Kidney capillary endothelial cell (primary cell): Measurements from ENCODE around the gene TRPM4.
"Not testable (repeated sequence)": the region's sequence is repeated elsewhere in the genome, so short reads cannot be mapped to it uniquely, and the experiment has no call there.

Source experiments
- DNase-seq: peaks from one replicate; pipeline ENCODE4 v3.0.0-alpha.2; 2018; ENCODE audit warnings: low spot score

Gene TRPM4

DNA sequence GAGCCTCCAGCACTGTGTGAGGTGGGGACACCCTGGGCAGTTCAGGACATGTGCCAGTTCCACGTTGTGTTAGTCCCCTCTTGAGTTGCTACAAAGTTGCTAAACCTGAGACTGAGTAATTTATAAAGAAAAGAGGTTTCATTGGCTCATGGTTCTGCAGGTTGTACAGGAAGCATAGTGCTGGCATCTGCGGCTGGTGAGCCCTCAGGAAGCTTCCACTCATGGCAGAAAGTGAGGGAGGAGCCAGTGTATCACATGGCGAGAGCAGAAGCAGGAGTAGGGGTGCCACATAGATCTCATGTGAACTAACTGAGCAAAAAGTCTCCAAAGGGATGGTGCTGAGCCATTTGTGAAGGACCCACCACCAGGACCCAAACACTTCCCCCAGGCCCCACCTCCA is 33.2 kb downstream of the TRPM4 start:
- no peak for DNase-seq

DNA sequence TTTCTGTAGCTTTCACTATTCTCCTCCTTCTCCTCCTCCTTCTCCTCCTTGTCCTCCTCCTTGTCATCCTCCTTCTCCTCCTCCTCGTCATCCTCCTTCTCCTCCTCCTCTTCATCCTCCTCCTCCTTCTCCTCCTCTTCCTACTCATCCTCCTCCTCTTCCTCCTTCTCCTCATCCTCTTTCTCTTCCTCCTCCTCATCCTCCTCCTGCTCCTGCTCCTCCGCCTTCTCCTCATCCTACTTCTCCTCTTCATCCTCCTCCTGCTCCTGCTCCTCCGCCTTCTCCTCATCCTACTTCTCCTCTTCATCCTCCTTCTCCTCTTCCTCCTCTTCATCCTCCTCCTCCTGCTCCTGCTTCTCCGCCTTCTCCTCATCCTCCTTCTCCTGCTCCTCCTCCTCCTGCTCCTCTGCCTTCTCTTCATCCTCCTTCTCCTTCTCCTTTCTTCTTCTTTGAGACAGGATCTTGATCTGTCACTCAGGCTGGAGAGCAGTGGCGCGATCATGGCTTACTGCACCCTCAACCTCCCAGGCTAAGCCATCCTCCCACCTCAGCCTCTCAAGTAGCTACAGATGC is 36.3 kb downstream of the TRPM4 start:
- no peak for DNase-seq

GRCh38 chr19:49194408-49194807 is 36.8 kb downstream of the TRPM4 start:
- no peak for DNase-seq

DNA sequence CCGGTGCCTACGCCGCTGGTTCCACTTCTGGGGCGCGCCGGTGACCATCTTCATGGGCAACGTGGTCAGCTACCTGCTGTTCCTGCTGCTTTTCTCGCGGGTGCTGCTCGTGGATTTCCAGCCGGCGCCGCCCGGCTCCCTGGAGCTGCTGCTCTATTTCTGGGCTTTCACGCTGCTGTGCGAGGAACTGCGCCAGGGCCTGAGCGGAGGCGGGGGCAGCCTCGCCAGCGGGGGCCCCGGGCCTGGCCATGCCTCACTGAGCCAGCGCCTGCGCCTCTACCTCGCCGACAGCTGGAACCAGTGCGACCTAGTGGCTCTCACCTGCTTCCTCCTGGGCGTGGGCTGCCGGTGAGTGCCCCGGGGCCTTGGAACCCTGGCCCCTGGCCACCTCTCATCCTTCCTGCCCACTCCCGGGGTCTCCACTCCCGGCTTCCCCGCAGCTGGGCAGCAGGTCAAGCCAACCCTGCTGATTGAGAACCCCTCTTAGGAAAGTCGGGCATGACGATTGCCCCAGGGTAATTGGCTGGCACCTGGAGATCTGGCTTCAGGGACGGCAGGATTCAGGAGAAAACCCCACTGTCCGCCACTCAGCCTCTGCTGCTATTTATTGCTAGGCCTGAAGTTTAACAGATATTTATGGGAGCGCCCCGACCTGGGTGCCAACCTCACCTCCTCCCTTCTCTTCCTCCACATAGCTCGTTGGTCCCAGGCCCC is 39.1 kb downstream of the TRPM4 start:
- DNase-seq = no peak

DNA sequence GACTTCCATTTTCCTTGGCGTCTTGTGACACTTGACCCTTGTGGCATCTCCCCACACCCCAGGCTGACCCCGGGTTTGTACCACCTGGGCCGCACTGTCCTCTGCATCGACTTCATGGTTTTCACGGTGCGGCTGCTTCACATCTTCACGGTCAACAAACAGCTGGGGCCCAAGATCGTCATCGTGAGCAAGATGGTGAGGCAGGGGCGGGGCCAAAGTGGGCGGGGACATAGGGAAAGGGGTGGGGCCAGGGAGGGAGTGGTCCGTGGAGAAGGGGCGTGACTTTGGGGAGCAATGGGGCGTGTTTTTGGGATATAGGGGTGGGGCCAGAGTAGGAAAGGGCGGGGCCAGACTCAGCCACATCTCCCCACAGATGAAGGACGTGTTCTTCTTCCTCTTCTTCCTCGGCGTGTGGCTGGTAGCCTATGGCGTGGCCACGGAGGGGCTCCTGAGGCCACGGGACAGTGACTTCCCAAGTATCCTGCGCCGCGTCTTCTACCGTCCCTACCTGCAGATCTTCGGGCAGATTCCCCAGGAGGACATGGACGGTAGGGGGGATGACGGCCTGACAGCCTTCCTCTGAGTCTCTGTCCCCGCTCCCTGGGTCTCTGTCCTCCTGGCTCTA is 42.8 kb downstream of the TRPM4 start:
- no peak for DNase-seq

GRCh38 chr19:49201042-49201441 is 43.5 kb downstream of the TRPM4 start:
- DNase-seq = no peak

DNA sequence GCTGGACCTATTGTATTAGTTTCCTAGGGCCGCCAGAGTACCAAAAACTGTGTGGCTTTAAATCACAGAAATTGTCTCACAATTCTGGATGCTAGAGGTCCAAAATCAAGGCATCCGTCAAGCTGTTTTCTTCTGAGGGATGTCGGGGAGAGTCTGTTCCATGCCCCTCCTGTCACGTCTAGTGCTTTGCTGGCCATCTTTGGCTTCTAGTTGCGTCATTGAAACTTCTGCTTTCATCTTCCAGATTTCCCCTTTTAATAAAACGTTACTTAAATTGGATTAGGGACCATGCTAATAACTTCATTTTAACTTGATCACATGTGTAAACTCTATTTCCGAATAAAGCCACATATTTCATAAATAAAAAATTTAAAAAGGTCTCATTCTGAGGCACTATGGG is 47.5 kb downstream of the TRPM4 start:
- DNase-seq = no peak

GRCh38 chr19:49209502-49209901 is 51.9 kb downstream of the TRPM4 start:
- DNase-seq = not testable (repeated sequence)

GRCh38 chr19:49210108-49210900 is 52.7 kb downstream of the TRPM4 start:
- DNase-seq = no peak

- DNase-seq = no peak
Measured at GRCh38 chr19:49210901-49211451, 53.4 kb downstream of the TRPM4 start.

DNA sequence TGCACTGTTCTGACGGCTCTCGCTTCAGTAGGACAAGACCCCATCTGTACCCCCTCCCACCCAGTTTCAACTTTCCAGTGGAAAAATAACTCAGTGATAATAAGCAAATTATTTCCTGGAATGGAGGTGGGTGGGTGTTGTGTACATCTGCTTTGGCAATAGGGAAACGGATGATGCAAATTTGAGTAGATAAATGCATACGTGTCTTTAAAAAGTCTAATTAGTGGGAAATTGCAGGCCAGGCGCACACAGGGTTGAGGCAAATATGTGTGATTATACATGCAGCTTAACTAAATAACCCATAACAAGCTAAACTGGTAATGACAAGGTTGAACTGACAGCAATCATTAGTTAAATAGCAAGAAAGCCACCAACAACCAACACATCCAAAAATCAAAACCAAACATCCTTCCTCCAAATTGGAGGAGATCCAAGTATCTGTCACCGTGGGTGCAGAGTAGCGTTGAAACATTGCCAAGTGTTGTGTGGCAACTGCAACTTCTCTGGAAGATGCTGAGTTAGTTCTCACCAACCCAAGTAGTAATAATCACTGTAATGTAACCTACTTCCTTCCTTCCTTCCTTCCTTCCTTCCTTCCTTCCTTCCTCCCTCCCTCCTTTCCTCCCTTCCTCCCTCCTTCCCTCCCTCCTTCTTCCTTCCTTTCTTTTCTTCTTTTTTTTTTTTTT is 54.6 kb downstream of the TRPM4 start:
- DNase-seq = no peak

GRCh38 chr19:49213791-49214190 is 56.2 kb downstream of the TRPM4 start:
- DNase-seq = no peak

DNA sequence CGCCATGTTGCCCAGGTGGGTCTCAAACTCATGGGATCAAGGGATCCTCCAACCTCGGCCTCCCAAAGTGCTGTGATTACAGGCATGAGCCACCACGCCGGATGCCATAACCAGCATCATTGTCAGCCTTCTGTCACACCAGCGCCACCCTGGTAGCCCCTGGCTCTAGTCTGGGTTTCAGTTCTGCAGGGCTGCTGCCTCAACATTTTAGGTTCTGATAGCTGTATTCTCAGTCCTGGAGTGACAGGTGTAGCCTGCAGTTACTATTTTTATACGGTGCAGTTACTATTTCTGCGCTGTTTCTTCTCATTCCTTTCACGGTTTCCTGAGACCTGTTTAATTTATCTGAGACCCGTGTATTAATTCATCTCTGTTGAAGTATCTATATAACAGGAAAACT is 57.1 kb downstream of the TRPM4 start:
- no peak for DNase-seq

DNA sequence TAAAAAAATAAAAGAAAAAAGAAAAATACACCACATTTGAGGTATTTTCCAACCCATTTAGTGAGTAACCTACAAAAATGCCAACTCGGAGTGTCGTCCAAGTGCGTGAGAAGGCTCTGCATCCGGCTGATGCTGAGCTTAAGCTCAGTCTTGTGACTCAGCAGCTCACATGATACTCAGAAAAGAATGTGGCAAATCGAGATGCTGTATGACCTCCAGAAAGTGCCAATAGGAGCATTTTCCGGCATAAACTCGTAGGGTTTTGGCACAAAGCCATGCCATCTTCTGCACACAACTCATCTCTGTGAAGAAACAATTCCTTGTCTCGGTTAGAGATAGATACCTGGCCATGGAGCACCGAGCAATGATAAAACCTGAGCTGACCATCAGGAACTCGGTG is 58.5 kb downstream of the TRPM4 start:
- no peak for DNase-seq

- no peak for DNase-seq
Measured at GRCh38 chr19:49217382-49217781, 59.8 kb downstream of the TRPM4 start.

DNA sequence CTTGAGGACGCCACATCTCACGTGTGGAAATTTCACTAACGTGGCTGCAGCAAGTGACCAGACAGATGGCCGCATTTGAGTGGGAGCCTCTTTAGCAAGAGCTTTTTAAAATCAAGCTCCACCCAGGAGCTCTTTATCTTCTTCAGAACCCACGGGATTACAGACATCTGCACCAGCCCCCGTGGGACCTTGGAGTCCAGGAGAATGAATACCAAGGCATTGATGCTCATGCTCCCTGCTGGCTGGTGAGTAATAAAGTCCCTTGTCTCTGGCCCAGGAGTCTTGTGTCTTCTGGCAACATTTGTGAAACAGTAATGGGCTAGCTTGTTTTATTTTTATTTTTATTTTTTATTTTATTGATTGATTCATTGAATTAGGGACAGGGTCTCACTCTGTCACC is 64.4 kb downstream of the TRPM4 start:
- DNase-seq = no peak

GRCh38 chr19:49222528-49222927 is 64.9 kb downstream of the TRPM4 start:
- DNase-seq = no peak

DNA sequence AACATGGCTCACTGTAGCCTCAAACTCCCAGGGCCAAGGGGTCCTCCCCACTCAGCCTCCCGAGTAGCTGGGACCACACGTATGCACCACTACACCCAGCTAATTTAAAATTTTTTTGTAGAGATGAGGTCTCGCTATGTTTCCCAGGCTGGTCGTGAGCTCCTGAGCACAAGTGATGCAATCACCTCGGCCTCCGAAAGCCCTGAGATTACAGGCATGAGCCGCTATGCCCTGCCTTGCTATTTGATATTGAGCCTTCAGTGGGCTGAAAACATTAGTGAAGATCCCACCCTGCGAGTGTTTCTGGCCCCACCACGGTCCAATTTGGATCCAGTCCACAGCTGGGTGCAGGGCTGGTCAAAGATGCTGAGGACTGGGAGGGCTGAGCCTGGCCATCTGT is 65.9 kb downstream of the TRPM4 start:
- no peak for DNase-seq

- DNase-seq = not testable (repeated sequence)
Measured at GRCh38 chr19:49224441-49224840, 66.8 kb downstream of the TRPM4 start.

GRCh38 chr19:49224879-49225278 is 67.3 kb downstream of the TRPM4 start:
- DNase-seq = peak; percentile 83

GRCh38 chr19:49229416-49229815 is 71.8 kb downstream of the TRPM4 start:
- DNase-seq = no peak

- no peak for DNase-seq
Measured at GRCh38 chr19:49231389-49231788, 73.8 kb downstream of the TRPM4 start.
